GM10847 (cell line): ENCODE measurements around the gene OSBPL5.

Experiments used
- POLR2A ChIP-seq: IDR thresholded peaks from 2 replicates; pipeline ENCODE4 v1.6.1; 2011; ENCODE audit not compliant: insufficient read length; ENCODE audit errors: extremely low read depth

OSBPL5 gene

DNA sequence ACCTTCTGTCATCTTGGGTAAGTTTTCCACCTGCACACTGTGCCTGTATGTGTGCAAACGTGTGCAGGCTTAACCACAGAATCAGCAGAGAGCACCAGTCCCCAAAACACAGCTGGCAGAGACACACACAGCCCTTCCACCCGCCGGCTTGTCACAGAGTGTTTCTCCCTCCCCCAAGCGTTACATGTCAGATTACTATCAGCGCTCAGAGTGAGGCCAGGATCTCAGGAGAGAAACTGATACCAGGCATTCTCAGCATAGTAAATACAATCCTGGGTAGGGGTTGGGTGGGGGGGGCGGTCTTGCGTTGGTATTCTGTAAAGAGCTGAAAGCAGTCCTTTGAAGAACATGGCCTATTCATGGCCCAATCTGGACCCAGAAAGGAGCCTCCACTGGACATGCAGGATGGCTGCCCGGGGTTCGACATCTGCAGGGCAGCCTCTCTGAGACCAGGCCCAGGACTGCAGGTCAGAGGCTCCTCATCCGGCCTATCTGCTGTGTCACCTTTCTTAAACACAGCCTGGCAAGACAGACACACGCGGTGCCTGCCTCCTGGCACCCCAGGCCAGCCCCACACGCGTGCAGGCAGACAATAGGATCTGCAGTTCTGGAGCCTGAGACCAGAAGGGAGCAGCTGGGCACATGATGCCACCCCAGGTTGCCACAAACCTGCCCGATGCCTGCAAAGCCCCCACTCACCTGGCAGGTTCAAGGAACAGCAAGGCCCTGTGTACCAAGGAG is 1.7 kb downstream of the OSBPL5 start:
- no peak for TF ChIP-seq POLR2A

DNA sequence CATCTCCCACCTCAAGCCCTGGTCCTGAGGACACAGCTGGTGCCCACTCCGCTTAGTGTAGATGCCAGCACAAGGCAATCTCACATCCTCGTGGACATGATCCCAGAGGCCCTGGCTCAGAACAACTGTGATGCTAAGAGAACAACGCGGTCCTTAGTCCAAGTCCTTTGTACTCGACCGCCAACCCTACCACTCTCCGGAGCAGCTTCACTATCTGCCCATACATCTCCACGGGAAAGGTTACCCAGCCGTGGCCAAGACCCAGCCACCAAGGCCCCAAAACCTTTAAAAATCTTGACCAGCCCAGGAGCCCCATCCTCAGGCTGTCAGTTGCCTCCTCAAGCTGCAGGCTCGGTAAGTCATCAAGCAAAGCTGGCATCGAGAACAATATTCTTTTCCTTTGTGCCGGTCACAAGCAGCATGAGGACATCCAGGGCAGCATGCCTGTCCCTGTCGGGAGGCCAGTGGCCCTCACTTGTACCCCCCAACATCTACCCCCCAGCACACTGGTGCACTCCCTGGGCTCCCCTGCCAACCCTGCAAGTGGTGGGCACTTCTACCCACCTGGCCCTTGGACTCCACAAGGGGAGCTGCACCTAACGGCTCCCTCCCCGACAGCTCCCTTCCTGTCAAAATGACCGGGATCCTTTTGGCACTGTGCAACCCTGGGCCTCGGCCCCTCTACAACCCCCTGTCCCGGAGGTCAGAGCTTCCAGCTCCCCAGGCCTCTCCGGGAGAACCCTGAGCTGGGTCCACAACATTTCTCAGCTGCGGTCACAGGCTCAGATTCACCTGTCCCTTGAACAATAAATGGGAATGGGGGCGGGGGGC is 2.5 kb downstream of the OSBPL5 start:
- TF ChIP-seq POLR2A: no peak

DNA sequence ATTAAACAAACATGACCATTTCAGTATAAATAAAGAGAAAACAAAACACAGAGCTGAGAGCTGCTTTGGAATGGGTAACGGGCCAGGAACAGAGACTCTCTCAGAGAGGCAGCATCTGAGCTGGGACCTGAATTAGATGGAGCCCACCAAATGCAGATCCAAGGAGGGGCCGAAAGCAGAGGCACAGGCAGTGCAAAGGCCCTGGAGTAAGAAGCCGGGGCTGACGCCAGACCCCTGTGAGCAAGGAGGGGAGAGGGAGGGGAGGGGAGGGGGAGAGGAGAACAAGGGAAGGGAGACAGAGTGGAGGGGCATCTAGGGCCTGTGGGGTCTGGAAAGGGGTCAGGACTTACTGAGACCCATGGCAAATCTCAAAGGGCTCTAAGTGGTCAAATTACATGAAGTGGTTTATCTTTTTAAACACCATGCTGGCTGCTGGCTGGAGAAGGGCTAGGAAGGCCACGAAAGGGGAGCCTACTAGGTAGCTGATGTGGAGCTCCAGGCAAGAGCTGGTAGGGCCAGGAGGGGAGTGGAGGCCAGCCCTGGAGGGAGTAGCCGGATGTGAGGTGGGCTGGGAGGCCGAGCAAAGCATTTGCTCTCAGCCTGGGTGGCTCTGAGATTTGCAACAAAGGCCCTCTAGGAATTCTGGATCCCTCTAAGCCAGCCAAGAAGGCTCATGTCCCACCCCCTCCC is 3.2 kb downstream of the OSBPL5 start:
- TF ChIP-seq POLR2A: no peak

DNA sequence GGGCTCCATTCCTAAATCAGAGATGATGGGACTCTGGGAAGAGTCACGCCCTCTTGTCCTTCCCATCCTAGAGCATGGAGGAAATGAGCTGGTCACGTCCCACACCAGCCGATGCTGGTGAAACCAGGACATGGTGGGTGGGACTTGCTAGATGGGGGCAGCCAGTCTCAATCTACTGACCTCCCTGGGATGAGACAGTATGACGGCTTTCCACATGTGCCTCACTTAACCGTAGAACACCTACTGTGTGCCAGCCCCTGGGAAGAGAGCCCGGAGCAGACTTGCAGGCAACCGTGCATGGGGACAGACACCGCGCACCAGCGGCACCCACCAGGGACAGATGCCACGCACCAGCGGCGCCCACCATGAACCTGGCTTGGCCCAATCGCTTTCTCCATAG is 3.8 kb downstream of the OSBPL5 start:
- no peak for TF ChIP-seq POLR2A

DNA sequence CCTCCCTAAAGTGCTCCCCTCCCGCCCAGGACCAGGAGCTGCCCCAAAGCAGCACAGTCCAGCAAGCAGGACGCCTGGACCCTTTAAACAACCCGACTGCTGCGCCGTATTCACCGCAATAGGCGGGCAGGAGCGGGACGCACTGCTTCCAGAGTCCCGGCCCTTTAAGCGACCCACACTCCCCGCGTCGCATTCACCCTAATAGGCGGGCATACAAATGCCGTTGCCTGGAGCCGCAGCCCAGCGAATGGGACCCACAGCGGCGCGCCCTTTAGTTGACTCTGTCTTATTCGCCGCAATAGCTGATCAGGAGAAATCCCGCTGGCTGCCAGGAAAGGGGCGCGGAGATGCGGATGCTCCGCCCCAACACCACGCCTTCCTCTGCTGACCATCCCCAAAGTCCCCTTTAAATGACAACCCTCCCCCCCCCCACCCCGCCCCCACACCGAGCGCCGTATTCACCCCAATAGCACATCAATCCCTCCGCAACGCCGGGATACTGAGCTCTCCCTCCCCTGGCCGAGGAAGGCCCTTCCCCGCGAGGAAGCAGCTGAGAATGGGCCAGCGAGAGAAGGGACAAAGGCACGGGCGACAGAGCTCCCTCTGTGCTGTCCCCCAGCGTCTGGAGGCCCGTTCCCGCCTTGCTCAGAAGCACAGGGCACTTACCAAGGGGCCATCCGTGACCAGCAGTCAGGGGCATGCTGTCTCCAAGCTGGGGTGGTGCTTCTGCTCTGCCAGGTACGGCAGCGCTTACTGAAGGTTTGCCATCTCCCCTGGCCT is 4.7 kb downstream of the OSBPL5 start:
- TF ChIP-seq POLR2A: no peak

DNA sequence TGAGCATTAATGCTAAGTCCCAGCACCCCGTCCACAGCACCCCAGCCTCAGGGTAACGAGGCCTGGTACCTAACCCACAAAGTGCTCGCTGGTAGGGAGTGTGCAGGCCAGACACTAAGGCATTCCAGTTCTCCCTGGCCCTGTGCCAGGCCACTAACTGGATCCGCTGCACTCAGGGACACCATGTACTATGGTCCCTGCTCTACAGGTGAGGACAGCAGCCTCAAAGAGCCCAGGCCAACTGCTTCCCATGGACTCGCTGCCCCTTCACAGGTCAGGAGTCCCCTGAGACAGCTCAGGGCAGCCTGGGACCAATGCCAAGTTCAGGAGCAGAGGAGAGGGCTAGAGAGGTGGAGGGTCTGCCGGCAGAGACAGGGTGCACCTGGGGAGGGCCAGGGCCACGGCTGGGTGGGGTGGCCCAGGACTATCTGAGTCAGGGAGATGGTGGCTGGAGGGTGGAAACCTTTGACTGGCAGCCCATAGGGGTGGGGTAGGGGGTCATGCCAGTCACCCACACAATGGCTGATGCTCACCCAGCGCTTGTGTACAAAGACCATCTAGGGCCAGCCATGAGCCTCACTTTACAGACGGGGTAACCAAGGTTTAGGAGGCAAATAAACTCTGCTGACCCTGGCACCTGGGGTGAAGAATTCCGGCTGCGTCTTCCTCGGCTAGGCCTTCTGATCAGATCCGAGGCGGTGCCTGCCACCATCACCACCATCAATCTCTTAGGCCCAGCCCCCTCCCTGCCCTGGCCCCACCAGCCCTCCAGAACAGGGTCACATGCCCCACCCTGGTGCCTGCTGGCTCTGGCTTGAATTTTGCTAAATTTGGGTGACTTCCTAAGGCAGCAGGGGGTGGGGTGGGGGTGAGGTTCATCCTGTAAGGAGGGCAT is 5.6 kb downstream of the OSBPL5 start:
- no peak for TF ChIP-seq POLR2A

DNA sequence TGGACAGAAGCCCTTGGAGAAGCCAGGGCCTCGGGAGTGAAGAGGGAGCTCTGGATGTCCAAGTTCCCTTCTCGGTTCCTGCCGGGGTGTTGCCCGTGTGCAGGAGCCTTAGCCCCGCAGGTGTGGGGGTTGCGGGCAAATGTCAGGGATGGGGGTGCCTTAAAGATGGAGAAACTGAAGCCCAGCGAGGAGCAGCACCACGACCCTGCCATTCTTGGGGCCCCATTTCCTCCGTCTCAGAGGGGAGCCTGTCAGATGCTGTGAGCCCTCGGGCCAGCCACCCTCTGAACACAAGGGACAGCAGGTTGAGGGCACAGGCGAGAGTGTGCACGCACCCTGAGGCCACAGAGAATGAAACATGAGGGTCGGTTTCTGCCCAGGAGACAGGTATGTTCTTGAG is 6.3 kb downstream of the OSBPL5 start:
- no peak for TF ChIP-seq POLR2A

DNA sequence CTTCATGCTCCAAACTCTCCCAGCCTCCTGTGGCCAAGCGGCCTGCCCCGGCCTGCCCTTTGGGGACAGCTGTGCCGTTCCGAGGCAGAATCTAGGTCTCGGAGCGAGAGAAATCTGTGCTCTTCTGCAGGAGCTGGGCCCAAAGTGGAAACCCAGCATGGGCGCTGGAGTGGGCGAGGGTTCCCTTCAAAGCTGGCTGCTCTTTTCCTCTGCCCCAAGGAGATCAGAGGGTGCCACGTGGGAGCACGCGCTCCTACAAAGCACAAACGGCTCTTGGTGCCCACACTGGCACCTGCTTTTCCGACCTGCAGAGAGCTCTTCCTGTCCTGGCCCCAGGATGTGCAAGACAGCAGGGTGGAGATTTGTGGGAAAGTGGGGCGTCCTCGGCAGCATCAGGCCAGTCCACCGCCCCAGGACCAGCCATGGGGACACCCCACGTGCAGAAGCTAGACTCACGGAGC is 6.9 kb downstream of the OSBPL5 start:
- TF ChIP-seq POLR2A: no peak

DNA sequence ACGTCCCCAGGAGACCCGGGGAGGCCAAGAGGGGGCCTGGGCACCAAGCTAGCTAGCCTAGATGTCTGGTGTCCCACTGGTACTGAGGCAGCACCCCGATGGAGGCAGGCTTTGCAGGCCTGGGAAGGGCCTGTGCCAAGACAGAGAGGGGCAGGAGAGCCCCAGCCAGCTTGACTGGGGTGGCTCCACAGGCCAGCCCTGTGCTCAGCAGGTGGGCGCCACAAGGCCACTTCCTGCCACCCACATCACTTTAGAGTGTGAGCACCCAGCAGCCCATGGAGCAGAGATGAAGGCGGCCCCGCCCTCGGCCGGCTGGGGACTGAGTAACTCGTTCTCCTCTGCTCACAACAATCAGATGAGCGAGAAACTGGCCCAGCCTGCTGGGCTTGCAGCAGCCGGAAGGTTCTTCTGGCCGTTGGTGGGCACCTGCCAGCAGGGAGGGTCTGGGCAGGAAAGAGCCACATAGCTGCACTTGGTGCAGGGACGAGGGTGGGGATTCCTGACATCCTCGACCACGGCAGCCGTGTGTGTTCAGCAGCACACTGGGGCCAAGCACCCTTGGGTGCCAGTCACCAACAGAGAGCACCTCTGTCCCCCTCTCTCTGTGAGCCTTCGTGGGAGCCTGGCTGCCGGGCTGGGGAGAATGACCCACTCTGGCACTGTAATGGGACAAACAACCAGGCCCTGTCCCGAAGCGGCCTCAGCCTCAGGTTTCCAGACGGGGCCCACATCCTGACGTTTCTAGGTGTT is 7.6 kb downstream of the OSBPL5 start:
- no peak for TF ChIP-seq POLR2A

DNA sequence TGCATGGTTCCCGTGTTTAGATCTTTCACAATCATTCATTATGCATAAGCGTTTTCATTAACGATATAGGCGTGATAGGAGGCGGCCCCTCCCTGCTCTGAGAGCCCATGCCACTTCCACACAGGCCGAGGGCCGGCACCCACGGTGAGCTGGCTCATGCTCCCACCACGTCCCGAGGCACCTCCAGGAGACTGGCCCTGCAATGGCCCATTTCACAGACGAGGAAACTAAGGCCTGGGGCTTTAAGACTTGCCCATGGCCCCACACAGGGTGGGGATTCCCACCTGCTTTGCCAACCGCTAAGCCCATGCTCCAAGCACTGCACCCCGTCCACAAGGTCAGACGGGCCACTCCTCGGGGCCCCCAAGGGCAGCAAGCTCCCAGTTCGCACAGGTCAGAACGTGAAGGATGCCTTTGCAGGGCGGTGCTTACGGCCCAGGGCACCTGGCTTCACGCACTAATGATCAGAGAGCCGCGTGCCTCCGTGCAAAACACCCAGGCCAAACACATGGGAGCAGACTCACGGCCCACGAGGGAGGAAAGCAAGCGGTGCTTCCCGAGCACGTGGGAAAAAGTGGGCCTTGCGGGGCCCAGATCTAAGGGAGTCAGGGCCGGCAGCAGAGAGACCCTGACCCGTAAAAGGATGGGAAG is 8.3 kb downstream of the OSBPL5 start:
- no peak for TF ChIP-seq POLR2A

DNA sequence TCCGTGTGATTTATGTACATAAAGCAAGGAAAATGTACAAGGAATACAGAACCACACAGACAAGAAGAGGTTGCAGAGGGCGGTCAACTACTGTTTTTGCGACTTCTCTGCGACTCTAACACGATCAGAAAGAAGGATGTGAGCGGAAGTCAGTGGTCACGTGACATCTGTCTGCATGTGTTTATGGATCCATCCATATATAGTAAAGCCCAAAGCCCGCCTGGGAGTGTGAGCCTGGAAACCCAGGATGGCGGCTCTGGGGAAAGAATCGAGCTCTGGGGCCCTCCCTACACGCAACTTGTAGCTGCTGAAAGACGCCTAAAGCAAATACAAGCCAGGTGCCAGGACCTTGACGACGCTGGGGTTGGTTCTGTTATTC is 8.8 kb downstream of the OSBPL5 start:
- TF ChIP-seq POLR2A: no peak

DNA sequence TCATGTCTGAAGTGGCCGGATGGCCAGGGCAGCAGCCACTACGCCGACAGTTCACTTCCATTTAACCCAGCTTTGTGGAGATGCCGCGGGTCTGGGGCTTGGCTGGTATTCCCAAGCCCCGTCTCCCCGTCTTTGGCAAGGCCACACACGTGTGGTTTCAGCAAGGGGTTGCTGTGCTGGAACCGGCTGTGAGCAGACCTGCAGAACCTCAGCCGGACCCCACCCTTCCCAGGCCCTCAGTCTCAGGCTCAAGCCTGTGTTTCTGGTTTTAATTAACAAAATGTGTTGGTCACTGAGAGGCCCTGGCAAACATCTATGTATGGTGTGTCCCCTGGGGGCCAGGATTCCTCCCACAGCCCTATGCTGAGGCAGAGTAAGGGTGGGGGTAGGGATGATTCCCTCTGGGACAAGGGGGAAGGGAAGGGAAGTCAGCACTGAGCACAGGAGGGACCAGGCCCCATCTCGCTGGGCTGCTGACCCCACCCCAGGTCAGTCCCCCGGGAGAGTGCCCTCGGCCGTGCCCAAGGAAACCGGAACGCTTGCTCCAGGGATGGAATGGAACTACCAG is 9.3 kb downstream of the OSBPL5 start:
- TF ChIP-seq POLR2A: no peak

DNA sequence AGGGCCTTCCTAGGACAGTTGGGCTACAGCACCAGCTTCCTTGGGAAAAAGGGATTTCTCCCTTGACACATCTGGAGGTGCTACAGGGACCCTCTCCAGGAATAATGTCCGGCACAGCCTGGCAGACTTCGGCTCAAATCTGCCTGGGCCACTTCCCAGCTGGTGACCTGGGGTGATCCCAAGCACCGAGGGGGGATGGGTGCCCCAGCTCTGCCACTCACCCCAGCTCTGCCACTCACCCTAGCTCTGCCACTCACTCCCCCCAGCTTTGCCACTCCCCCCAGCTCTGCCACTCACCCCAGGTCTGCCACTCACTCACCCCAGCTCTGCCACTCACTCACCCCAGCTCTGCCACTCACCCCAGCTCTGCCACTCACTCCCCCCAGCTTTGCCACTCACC is 9.9 kb downstream of the OSBPL5 start:
- TF ChIP-seq POLR2A: no peak
